ENCODE data around the gene ALS2.
"Not testable (repeated sequence)": the region's sequence is repeated elsewhere in the genome, so short reads cannot be mapped to it uniquely, and the experiment has no call there.

The ALS2 gene

GRCh38 chr2:201793631-201794030 lies 12.9 kb upstream of the ALS2 start:
- peak in 1 of 2 experiments; percentile 16 for DNase-seq

- DNase-seq, result no peak
Observed at GRCh38 chr2:201790989-201791388, 10.3 kb upstream of the ALS2 start.

- no peak for DNase-seq
Observed at GRCh38 chr2:201790291-201790690, 9.6 kb upstream of the ALS2 start.

- DNase-seq, result no peak
Observed at GRCh38 chr2:201789395-201789794, 8.7 kb upstream of the ALS2 start.

GRCh38 chr2:201788371-201788770 lies 7.6 kb upstream of the ALS2 start:
- DNase-seq, result no peak

GRCh38 chr2:201786471-201786870 lies 5.7 kb upstream of the ALS2 start:
- no peak for DNase-seq

GRCh38 chr2:201785135-201785534 lies 4.4 kb upstream of the ALS2 start:
- DNase-seq, result no peak

GRCh38 chr2:201784563-201784962 lies 3.8 kb upstream of the ALS2 start:
- DNase-seq, result no peak

GRCh38 chr2:201781557-201782051 lies 871 bp upstream of the ALS2 start:
- peak; percentile 6 to 55 for DNase-seq

GRCh38 chr2:201779901-201780673 lies 646 bp downstream of the ALS2 start:
- no peak for DNase-seq

- no peak for DNase-seq
Observed at GRCh38 chr2:201777869-201778268, 2.9 kb downstream of the ALS2 start.

- DNase-seq, result no peak
Observed at GRCh38 chr2:201777043-201777442, 3.7 kb downstream of the ALS2 start.

GRCh38 chr2:201775326-201775725 lies 5.4 kb downstream of the ALS2 start:
- no peak for DNase-seq

GRCh38 chr2:201774546-201774945 lies 6.2 kb downstream of the ALS2 start:
- DNase-seq, result no peak

- no peak for DNase-seq
Observed at GRCh38 chr2:201773990-201774389, 6.7 kb downstream of the ALS2 start.

GRCh38 chr2:201769666-201770373 lies 10.9 kb downstream of the ALS2 start:
- DNase-seq, result no peak

GRCh38 chr2:201768918-201769317 lies 11.8 kb downstream of the ALS2 start:
- DNase-seq, result no peak

GRCh38 chr2:201765799-201766198 lies 14.9 kb downstream of the ALS2 start:
- no peak for DNase-seq

GRCh38 chr2:201764469-201764868 lies 16.3 kb downstream of the ALS2 start:
- DNase-seq, result not testable (repeated sequence)

- no peak for DNase-seq
Observed at GRCh38 chr2:201761101-201761500, 19.6 kb downstream of the ALS2 start.

GRCh38 chr2:201759567-201759966 lies 21.2 kb downstream of the ALS2 start:
- DNase-seq, result no peak

GRCh38 chr2:201758873-201759272 lies 21.9 kb downstream of the ALS2 start:
- DNase-seq, result no peak

GRCh38 chr2:201758234-201758633 lies 22.5 kb downstream of the ALS2 start:
- no peak for DNase-seq

GRCh38 chr2:201754717-201755415 lies 25.9 kb downstream of the ALS2 start:
- DNase-seq, result no peak

All from NCI-H2081 (cell line).